Activated CD8-positive, alpha-beta memory T cell treated with anti-CD3 and anti-CD28 coated beads, Interleukin-2, amount 50 U/mL, for 1 hour (primary cell): Measurements from ENCODE around the gene SCIMP.
"Not testable (repeated sequence)": the region's sequence is repeated elsewhere in the genome, so short reads cannot be mapped to it uniquely, and the experiment has no call there.

Experiments
- DNase-seq: peaks from one replicate; pipeline ENCODE4 v3.0.0-alpha.2; 2020; ENCODE audit errors: extremely low read depth

SCIMP gene

DNA sequence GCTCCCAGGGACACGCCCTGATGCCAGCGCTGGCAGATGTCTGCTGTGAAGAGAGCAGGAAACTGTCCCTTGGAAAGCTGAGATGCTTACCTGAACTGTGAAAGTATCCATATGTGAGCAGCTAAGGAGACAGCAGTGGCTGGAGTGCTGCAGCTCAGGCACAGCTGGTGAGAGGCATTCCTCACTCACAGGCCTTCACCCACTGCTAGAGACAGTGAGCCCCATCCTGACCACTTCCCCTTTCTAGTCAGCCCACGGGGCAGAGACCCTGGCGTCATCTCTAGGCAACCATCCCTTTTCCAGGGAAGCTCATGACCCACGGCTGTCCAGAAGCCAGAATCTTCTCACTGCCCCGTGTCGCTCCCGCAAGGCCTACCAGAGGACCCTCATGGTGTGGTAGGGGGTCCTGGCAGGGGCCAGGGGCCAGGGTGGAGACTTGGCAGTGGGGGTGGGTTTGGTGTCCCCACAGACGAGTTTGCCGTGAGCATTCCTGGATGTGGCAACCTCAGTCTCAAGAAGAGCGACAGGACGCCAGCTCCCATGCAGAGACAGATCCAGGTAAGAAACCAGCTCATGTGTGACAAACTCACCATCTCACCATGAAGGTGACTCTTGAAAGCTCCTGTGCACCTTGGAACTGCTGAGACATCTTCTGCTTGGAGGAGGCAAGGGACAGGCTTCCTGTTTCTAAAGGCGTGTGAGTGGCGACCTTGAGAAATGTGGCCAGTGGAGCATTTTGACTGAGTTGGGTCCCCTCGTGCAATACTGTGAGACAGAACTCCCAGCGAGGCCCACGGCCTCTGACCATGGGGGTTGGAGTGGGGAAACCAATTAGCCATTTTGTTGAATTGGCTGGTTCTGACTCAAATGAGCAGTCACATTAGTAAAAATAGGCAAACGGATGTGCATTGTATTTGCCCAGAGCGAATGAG lies at the start of gene SCIMP:
TSS of gene SCIMP (minus strand) at position 216 of the 932 bp plus-strand sequence. CDS start at position 111, 105 bp downstream.
- DNase-seq, result no peak

DNA sequence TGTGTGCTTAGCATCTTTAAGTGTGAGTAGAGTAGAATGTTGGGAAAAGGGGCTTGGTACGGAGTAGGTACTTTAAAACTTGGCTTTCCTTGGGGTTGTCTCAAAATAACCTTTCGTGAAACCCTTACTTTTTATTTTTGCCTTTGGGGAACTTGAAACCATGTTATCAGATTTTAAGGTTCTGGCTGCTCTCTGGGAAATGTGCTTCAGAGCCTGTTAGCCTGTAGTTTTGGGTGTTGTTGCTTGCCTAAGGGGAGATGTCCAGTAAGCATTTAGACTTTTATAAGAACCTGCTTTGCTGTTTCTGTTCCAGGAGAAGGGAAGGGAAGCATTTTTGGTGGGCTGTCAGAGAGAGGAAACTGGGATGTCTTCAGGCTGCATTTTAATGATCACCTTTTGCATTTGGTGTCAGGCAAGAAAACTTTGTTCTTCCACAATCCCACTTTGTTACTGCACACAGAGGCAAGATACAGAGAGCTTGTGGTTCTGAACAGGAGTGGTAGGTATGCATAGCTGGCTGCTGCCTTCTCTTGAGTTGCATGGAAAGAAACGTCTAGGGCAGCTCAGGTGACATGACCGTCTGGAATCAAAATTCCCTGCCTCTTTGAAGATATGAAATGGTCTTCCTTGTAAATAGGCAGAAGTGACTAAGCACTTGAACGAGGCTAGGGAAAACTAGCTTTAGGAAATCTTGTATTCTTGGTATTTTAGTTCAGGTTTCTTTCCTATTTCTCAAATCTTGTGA lies 49.1 kb upstream of the SCIMP start:
- no peak for DNase-seq

DNA sequence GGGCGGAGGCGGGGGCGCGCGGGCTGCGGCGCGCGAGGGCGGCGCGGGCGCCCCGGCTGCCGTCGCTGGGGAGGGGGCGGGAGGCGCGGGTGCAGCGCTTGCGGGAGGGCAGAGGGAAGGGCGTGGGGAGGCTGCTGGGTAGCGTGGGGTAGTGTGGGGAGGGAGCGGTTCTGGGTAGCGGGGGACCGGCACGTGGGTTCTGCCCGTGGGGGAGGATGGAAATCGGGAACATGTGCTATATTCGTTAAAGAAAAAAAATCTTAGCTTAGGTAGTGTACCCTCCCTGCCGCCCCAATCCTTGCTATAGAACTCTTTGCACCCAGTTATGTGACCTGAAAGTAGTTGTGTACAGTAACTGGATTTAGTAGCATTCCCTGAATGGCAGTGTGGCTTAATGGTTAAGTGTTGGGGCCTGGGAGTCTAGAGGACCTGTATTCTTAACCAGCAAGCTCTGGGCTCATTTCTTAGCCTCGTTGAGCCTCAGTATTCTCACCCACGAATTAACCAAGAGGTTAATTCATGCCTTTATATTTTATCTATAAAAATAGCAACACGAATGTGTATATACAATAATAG lies 48.1 kb upstream of the SCIMP start:
- DNase-seq, result no peak

DNA sequence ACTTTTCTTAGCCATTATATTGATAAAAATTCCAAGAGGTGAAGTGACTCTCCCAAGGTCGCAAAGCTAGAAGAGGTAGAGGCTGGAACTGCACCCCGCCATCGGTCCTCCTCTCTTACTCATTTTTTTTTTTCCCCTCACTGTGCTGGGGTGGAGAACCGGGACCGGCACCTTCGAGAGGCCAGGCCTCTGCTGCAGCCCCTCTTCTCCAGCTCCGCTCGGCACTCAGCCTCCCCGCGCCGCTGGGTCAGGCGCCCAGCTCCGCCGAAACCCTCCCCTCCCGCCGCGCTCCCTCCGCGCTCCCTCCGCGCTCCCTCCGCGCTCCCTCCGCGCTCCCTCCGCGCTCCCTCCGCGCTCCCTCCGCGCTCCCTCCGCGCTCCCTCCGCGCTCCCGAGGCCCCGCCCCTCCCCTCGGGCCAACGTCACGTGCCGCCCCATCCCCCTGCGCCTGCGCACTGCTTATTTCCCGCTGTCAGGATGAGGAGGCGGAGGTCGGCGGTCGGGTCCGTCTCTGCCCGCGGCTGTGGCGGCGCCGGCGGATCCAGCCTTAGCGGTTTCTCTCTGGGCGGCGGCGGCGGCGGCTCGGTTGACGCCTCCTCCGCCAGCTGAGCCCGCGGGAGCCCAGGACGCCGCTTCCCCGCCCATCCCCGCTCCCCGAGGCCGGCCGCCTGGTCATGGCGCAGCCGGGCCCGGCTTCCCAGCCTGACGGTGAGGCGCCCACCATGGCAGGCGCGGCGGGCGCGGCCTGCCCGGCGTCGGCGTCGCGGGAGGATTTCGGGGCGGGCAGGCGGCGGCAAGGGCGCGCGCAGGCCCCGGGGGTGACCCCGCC lies 47.4 kb upstream of the SCIMP start, which contains the start of gene RABEP1:
TSS of gene RABEP1 (plus strand) at position 471 of the 828 bp plus-strand sequence. CDS start at position 674, 203 bp downstream.
- peak; percentile 91 for DNase-seq

DNA sequence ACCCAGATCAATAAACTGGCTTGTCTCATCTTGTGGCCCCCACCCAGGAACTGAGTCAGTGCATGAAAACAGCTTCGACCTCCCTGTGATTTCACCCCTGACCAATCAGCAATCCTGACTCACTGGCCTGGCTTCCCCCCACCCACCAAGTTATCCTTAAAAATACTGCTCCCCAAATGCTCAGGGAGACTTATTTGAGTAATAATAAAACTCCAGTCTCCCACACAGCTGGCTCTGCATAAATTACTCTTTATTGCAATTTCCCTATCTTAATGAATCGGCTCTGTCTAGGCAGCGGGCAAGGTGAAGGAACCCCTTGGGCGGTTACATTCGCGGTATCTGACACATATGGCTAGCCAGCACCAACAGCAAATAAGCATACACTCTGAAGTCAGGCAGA lies 37.7 kb upstream of the SCIMP start:
- DNase-seq, result no peak

DNA sequence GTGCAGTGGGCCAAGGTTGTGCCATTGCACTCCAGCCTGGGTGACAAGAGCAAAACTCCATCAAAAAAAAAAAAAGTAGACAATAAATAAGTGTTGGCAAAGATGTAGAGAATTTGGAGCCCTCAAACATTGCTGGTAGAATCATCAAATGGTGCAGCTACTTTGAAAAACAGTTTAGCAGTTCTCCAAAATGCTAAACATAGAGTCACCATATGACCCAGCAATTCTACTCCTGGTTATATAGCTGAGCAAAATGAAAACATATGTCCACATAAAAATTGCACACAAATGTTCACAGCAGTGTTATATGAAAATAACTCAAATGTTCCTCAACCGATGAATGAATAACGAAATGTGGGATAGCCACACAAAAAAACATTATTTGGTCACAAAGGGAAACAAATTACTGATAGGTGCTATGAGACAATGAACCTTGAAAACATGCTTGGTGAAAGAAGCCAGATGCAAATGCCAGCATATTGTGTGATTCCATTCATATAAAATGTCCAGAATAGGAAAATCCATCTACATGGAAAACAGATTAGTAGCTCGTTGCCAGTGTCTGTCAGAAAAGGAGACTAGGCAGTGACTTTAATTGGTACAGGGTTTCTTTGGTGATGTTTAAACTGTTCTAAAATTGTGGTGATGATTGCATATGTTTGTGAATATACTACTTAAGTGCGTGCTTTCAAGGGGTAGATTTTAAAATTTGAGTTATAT lies 34.7 kb upstream of the SCIMP start:
- no peak for DNase-seq

DNA sequence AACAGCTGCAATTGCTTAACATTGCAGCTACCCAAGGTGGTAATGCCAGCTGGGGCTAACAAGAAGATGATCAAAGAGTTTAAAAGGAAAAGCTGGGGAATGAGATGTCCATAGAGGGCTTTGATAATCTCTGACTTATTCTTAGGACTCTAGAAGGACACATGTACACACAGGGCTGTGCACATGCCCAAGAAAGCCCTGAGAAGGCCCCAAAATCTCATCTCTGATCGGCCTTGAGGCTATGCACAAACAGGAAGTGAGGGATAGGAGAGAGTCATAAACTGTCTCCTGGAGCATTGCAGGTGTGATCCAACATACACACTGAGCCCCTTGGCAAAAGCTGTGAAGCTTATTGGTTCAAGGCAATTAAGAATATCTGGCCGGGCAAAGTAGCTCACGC lies 30.2 kb upstream of the SCIMP start:
- no peak for DNase-seq

DNA sequence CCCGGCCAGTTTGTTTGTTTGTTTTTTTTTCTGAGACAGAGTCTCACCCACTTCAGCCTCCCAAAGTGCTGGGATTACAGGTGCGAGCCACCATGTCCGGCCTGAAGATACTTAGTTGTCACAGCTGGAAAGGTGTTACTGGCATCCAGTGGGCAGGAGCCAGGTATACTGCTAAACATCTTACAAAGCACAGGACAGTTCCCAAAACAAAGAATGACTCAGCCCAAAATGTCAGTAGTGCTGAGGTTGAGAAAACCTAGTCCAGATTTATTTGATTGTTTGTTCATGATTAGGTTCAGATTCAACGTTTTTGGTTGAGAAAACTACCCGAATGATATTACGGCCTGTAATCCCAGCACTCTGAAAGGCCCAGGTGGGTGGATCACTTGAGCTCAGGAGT lies 28.8 kb upstream of the SCIMP start:
- DNase-seq, result no peak

DNA sequence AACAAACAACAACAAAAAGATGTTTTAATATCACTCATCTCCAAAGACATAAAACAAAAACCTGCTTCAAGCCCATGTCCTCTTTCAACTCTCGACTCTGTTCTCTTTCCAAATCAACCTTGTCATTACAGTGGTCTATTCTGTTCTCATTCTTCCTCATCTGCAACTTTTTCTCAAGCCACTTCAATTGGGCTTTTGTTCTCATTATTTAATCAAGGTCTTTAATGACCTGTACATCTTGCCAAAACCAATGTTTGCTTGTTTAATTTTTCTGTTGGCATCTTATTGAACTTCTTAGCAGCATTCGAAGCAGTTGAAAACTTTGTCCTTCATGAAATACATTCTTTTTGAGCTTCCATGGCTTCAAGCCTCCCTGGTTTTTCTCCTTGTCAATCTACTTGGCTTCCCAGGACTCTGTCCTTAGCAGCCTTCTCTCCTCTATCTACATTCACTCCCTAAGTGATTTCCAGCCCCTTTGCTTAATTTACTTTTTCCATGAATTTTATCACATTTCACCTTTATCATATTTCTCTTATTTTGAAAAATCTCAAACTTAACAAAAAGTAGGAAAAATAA lies 27.8 kb upstream of the SCIMP start:
- no peak for DNase-seq

DNA sequence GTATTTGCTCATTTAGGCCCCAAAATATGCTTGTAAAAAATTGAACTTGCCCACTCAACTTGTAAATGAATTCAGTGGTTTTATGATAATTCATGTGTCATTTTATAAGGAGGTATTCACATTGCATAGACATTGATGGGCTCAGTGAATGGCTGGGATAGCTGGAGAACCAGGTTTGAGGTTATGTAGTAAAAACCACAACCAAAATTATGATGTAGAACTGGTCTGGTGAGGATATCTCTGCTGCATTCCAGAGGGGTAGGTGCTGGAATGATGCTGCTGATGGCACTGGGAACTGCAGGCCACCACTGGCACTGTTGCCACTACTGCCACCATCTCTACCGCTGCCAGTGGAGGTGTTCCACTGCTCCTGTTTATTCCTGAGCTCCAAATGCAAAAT lies 25.9 kb upstream of the SCIMP start:
- DNase-seq, result no peak

DNA sequence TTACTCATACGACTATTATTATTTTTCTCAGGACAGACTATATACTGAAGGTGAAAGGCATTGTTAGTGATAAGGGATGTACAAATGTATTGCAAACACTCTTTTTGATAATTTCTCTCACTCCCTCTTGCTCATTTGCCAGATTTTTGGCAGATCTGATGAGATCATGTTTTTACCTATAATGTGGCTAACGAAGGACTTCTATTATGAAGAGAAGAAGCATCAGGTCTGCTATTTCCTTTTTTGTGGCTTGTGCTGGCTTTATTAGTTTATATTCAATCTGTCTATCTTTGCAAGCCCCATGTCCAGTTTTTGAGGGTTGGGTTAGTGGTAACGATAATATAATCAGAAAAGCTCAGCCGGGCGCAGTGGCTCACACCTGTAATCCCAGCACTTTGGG lies 22.5 kb upstream of the SCIMP start:
- no peak for DNase-seq

DNA sequence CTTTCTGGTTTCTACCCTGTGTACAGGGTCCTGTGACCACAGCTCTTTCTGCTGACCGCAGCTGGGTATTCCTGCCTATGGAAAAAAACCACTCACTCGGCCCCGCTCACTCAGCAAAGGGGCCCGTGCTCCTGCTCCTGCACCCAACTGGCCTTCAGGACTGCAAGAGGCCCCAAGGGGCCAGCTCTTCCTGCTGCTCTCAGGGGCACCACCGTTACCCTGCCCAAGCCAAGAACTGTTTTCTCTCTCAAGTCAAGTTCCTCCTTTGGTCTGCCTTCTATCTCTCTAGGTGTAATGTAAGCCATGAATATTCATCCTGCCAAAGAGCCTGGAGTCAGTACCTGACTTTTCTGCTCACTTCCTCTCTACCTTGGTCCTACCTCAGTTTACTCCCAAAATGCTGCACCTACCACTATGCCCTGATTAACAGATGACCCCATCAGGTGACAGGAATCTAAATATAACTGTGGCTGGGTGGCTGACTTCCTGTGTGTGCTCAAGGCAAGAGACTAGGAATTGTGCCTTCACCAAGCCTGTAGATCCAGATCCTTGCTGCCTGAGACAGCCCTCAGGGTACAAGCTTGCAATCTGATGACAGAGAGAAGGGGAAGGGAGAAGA lies 20.4 kb upstream of the SCIMP start:
- no peak for DNase-seq

DNA sequence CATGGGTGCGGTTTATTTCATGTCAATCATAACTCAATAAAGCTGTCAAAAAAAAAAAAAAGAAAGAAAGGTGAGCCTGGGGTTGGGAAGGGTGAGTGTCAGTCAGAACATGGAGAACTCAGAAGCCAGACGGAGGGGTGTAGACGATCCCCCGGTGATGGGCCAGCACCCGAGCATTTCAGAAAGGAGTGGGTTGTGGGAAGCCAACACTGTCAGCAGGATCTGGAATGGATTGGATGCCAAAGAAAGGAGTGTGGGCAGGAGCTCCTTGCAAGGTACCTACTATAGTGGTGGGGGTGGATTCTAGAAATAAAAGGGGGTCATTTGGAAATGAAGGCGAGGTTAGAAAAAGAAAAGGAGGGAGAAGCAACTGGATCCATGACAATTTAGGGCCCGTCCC lies 19.8 kb upstream of the SCIMP start:
- no peak for DNase-seq

DNA sequence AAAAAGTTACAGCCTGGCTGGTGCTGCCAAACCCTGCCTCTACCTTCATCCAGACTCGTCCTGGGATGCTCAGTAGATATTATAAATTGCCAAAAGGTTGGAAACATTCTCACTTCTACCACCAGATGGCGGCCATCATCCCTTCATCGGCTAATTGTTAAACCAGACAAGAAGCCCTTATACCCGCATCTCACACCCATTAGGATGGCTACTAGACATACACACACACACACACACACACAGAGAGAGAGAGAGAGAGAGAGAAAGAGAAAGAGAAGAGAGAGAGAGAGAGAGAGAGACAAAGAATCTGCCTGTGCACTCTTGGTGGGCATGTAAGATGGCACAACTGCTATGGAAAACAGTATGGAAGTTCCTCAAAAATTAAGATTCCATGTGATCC lies 15.0 kb upstream of the SCIMP start:
- DNase-seq, result peak; percentile 31

DNA sequence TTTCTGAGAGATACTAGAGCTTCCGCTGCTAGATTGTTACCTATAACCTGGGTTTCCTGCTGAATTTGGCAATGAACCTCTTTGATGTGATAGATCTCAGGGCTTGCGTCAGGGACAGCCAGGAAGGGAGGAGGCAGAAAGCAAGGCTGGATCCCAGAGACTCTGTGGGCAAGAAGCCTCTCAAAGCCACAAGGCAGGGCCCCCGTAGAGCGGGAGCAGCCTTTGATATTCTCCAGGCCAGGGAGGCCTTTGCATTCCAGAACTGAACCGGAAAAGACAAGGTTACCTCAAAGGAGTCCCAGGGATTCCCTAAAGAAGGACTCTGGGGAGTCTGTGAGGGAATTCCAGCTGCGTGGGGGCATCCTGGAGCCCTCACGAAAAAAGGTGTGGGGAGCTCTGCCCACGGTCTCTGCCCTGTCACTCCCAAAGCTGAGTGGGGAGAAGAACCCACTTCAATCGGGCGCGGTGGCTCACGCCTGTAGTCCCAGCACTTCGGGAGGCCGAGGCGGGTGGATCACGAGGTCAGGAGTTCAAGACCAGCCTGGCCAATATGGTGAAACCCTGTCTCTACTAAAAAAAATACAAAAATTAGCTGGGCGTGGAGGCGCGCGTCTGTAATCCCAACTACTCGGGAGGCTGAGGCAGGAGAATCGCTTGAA lies 14.3 kb upstream of the SCIMP start:
- DNase-seq, result no peak

DNA sequence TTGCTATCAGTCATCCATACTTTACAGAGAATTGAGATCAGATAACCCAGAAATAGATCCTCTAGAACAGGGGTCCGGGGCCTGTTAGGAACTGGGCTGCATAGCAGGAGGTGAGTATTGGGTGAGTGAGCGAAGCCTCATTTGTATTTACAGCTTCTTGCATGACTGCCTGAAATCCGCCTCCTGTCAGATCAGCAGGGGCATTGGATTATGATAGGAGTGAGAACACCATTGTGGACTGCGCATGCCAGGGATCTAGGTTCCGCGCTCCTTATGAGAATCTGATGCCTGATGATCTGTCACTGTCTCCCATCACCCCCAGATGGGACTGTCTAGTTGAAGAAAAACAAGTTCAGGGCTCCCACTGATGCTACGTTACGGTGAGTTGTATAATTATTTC lies 13.0 kb upstream of the SCIMP start:
- no peak for DNase-seq

DNA sequence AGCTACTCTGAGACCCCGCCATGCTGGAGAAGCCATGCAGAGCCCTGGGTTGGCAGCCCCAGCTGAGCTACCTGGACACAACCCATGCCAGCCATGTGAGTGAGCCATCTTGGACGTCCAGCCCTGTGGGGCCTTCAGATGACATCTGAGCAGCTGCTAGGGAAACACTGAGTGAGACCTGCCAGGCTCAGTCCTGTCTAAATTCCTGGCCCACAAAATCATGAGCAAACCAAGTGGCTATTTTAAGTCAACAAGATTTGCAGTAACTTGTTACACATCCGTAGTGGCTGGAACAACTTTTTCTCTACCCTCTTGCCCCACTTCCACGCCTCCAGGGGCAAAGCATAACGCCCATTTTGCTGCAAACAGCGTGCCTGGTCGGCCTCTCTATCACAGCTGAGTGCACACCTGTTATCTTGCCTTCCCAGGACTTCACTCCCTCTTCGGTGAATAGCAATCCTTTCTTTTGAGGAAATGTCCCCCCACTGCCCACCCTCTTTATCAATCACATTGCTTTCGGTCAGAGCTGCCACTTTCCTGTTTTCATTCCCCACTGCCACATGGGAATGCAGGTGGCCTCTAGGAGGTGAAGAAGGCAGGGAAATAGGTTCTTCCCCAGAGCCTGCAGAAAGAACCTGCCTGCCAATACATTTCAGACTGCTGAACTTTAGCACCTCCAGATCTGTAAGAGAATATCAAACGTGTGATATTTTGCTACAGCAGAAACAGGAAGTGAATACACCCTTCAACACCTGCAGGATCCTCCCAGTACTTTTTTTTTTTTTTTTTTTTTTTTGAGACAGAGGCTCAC lies 7.4 kb upstream of the SCIMP start:
- DNase-seq, result no peak

DNA sequence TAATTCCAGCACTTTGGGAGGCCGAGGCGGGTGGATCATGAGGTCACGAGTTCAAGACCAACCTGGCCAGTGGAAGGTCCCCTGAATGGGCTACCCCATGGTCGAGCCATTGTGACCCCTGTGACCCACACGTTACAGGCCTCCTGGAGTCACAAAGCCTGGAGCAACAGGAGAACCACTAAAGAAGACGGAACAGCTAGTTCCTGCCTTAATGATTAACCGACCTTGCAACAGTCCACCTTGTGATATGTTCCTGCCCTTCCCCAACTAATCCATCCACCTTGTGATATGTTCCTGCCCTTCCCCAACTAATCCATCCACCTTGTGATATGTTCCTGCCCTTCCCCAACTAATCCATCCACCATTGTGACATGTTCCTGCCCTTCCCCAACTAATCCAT lies 5.1 kb upstream of the SCIMP start:
- not testable (repeated sequence) for DNase-seq

DNA sequence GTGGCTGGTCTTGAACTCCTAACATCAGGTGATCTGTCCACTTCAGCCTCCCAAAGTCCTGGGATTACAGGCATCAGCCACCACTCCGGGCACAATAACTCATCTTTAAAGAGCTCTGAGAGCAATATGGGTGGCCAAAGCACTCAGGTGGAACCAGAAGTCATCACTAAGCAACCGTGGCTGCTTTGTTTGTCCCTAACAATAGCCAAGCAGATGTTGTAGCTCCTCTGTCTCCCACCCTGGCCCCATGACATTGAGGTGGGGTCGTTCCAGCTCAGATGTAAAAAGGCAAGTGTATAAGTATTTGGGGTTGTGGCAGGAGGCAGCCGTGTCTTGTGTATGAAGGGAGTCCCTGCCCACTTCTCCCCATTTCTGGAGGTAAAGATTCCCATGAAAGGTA lies 3.7 kb upstream of the SCIMP start:
- DNase-seq, result no peak
